Fibroblast of pulmonary artery (primary cell): Measurements from ENCODE around the gene ARHGAP22.

Experiments used
- DNase-seq: peaks from one replicate; pipeline ENCODE4 v3.0.0-alpha.2; 2010; ENCODE audit warnings: low read depth
- H3K4me3 ChIP-seq: replicated peaks from 2 replicates; pipeline ENCODE4 v1.5.1; 2011; ENCODE audit warnings: low read depth, mild to moderate bottlenecking, control low read depth, low read length, moderate library complexity
- TF ChIP-seq, protein P1 (sequence below): IDR thresholded peaks from 2 replicates; pipeline ENCODE4 v1.5.1; 2011; ENCODE audit warnings: mild to moderate bottlenecking, control low read depth, low read length, inconsistent platforms; ENCODE audit errors: missing control alignments

Gene ARHGAP22

DNA sequence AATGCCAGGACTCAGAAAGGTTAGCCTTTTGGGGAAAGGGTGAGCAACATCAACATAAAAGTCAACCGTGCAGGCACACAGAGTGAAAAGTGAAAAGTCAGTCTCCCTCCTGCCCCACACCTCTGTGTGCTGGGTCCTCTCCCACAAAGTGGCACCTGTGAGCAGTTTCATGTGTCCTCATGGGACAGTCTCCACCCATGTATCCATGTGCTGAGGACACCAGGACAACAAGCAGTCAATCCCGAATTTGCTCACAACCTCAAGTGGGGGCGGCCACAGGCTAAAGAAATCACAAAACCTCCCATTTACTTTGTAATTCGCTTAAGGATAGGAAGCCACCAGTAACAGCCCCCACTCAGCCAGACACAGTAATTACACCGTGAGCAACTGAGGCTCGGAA, 97.4 kb downstream of the ARHGAP22 start:
- no peak overlapping the region for H3K4me3 ChIP-seq
- no peak for DNase-seq
- TF ChIP-seq, protein P1, sequence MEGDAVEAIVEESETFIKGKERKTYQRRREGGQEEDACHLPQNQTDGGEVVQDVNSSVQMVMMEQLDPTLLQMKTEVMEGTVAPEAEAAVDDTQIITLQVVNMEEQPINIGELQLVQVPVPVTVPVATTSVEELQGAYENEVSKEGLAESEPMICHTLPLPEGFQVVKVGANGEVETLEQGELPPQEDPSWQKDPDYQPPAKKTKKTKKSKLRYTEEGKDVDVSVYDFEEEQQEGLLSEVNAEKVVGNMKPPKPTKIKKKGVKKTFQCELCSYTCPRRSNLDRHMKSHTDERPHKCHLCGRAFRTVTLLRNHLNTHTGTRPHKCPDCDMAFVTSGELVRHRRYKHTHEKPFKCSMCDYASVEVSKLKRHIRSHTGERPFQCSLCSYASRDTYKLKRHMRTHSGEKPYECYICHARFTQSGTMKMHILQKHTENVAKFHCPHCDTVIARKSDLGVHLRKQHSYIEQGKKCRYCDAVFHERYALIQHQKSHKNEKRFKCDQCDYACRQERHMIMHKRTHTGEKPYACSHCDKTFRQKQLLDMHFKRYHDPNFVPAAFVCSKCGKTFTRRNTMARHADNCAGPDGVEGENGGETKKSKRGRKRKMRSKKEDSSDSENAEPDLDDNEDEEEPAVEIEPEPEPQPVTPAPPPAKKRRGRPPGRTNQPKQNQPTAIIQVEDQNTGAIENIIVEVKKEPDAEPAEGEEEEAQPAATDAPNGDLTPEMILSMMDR = no peak

DNA sequence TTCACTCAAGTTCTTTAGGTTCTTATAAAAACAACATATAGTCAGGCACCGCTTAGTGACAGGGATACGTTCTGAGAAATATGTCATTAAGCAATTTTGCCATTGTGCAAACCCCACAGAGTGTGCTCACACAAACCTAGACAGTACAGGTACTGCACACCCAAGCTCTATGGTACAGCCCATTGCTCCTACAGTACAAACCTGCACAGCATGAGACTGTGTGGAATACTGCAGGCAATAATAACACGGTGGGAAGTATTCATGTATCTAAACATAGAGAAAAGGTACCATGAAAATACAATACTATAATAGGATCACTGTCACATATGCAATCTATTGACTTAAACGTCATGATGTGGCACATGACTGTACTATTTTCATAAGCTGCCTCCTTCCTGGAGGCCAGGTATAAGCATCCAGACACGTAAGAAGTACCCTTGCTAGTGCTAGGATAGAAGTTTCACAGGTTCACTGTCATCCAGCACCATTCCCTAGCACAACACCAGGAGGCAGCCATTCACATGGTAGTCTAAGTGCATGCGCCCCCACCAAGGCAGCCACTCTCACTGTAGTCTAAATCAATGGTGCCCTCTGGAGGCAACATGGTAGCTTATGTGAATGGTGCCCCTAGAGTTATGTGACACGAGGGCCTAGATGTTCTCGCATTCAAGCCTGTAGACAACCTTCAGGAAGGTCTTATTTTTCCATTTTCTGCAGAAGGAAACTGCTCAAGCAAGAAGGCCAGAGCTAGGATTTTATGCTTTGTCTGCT, 98.5 kb downstream of the ARHGAP22 start:
- H3K4me3 ChIP-seq = no peak overlapping the region

DNA sequence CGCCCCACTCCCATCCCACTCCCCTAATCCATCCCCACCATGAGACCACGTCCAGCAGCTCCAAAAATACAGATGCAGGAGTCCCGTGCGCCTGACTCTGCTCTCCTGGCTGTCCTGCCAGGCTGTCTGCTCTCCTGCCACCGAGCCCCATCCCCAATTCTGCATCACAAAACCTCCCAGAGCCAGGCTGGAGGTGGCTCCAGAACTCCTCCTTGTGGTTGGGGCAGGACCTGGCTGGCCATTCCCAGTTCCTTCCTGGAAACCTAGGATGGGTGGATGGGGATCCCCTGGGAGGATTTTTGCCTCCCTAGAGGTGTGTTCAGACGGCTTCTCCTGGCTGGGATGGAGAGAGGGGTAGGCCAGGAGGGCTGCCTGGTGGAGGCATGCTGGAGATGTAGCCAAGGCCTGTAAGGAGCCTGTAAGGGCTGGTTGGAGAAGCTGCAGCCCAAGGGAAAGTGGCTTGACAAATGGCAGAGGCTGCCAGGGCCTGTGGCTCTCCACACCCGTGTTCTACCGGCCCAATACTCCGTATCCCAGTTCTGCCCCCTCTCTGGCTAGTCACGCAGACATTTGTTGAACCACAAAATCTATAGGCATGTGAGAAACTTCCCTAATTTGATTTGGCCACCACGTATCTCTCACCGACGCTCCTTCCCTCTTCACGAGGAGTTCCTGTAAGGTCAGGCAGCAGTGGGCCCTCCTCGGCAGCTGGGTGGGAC, 99.3 kb downstream of the ARHGAP22 start:
- TF ChIP-seq, protein P1 = peak; percentile 26
- no peak overlapping the region for H3K4me3 ChIP-seq
- DNase-seq = no peak

More for the DNA sequence above, 98.5 kb downstream of the ARHGAP22 start:
- peak; percentile 69 for DNase-seq
- TF ChIP-seq, protein P1 = peak; percentile 45

DNA sequence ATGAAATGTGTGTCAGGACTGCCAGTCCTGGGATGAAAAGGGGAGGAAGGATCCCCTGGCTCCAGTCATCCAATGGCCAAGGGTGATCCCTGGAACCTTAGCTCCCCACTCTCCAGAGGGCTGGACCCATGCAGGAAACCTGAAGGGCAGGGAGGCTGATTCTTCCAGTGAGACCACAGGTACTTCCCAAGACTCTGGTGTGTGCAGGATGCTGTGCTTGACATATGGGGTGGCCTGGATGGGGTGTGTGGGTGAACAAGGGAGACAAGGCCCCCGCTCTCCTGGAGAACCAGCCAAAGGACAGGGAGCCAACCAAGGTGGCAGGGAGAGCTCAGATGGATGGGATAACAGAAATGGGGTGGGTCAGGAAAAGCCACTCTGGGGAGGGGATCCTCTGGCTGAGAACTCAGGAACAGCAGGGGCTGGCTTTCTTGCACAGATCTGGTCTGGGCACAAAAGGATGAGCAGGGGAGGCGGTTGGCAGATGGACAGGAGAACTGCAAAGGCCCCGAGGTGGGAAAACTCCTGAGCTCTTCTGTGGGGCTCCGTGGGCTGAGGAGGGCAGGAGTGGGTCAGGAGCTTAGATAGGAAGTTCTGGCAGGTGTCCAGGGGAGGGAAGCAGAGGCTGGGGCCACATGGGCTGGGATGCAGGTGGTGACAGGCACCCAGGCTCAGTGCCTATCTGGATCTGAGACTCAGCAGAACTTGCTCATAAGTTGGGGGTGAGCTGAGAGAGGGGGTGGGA, 100.6 kb downstream of the ARHGAP22 start:
- no peak for DNase-seq
- TF ChIP-seq, protein P1 = no peak
- no peak overlapping the region for H3K4me3 ChIP-seq

DNA sequence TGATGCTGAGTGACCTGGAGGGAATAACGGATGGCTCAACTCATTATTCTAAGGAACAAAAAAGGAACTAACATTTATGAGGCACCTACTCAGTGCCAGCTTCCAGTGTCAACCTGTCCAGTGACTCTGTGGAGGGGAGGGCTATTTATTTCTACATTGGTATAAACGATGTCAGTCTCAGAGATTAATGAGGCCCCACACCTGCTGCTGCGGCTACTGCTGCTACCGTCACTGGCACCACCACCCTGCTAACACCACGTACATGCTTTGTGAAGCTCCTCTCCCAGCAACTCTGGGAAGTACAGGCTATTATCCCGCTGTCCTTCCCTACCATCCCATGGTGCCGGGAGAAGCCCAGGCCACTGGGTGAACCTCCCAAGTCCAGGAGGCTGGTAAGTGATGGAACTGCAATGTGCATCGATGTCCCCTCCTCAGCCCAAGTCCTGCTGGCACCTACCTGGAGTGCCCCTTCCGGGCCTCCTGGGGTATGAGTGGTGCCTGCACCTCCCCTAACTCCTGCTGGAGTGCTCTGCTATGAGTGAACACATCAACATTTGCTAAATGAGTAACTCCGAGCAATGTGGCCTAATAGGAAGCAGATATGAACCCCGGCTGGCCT, 101.5 kb downstream of the ARHGAP22 start:
- H3K4me3 ChIP-seq = no peak overlapping the region
- TF ChIP-seq, protein P1 = no peak
- no peak for DNase-seq

DNA sequence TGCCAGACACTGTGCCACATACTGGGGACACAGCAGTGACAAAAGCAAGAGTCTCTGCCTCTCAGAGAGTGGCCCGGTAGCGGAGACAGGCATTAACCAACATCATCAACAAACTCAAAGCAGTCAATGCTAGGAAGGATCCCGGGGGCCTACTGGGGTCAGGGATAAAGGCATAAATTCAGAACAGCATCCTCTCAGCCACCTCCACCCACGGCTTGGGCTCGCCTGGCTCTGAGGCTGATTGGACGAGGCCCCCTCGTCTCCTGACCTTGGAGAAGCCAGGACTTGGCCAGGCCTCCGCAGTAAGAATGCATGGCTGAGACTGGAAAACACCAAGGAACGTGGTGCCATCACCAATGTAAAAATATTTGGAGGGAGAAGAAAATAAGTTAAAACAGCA, 102.1 kb downstream of the ARHGAP22 start:
- DNase-seq = no peak
- TF ChIP-seq, protein P1 = no peak
- no peak overlapping the region for H3K4me3 ChIP-seq
